Measurements from ENCODE around the gene POLE3. TPM values are rescaled to one million over a fixed set of nuclear protein-coding genes. Genes with fewer than 3 reads are reported as not detected.

POLE3 gene
- total RNA-seq (2022; extraction: Qiagen RNA extraction; ENCODE audit: low read depth): 106 to 120 TPM (median 112 TPM) in 5 replicates

GRCh38 chr9:113410207-113410864 lies at the start of gene POLE3, which contains the start of gene C9orf43:
POLE3 (minus strand) TSS chr9:113410675; CDS start chr9:113410293, 382 bp downstream.
C9orf43 (plus strand) TSS chr9:113410747; CDS start chr9:113413494, 2,747 bp downstream.

GRCh38 chr9:113401027-113401792 lies 9.3 kb downstream of the POLE3 start, which contains the start of gene ALAD:
ALAD (minus strand) TSS chr9:113401284; CDS start chr9:113393559, 7,725 bp downstream.

GRCh38 chr9:113376634-113377567 lies 33.6 kb downstream of the POLE3 start, which contains the start of gene HDHD3:
HDHD3 (minus strand) TSS chr9:113376986; CDS start chr9:113374354, 2,632 bp downstream.

Other genes starting within 250 kb of the POLE3 start
- gene FKBP15, start 189.4 kb downstream of the POLE3 start, total RNA-seq (2022; extraction: Qiagen RNA extraction; ENCODE audit: low read depth): 15.8 to 19.2 TPM (median 17.1 TPM) in 5 replicates
- 17.9 to 22.7 TPM (median 18.5 TPM) in 5 replicates for gene SLC31A1, start 189.1 kb downstream of the POLE3 start, total RNA-seq (2022; extraction: Qiagen RNA extraction; ENCODE audit: low read depth)
- gene CDC26, start 135.1 kb downstream of the POLE3 start, total RNA-seq (2022; extraction: Qiagen RNA extraction; ENCODE audit: low read depth): 45.4 to 68.8 TPM (median 49.0 TPM) in 5 replicates
- 54.4 to 59.6 TPM (median 56.4 TPM) in 5 replicates for gene PRPF4, start 135.0 kb downstream of the POLE3 start, total RNA-seq (2022; extraction: Qiagen RNA extraction; ENCODE audit: low read depth)
- gene RNF183, start 107.3 kb downstream of the POLE3 start, total RNA-seq (2022; extraction: Qiagen RNA extraction; ENCODE audit: low read depth): not detected in 5 replicates
- 0.94 to 1.5 TPM (median 1.2 TPM) in 5 replicates for gene WDR31, start 70.4 kb downstream of the POLE3 start, total RNA-seq (2022; extraction: Qiagen RNA extraction; ENCODE audit: low read depth)
- 0.06 to 0.10 TPM in 2 of 5 replicates, not detected in the others for gene BSPRY, start 61.1 kb downstream of the POLE3 start, total RNA-seq (2022; extraction: Qiagen RNA extraction; ENCODE audit: low read depth)
- gene HDHD3, start 33.7 kb downstream of the POLE3 start, total RNA-seq (2022; extraction: Qiagen RNA extraction; ENCODE audit: low read depth): 14.5 to 28.6 TPM (median 23.9 TPM) in 5 replicates
- gene ALAD, start 9.4 kb downstream of the POLE3 start, total RNA-seq (2022; extraction: Qiagen RNA extraction; ENCODE audit: low read depth): 10.4 to 17.4 TPM (median 14.8 TPM) in 5 replicates
- 0.33 to 1.1 TPM (median 0.41 TPM) in 5 replicates for gene C9orf43, start 72 bp upstream of the POLE3 start, total RNA-seq (2022; extraction: Qiagen RNA extraction; ENCODE audit: low read depth)
- gene RGS3, start 53.1 kb upstream of the POLE3 start, total RNA-seq (2022; extraction: Qiagen RNA extraction; ENCODE audit: low read depth): 17.2 to 24.4 TPM (median 21.5 TPM) in 5 replicates